LNCaP clone FGC (cell line): ENCODE results near the gene SUSD3.

ENCODE experiments used
- DNase-seq: peaks from one replicate; pipeline ENCODE4 v3.0.0-alpha.2; 2011; ENCODE audit warnings: low read depth
- H3K4me3 ChIP-seq: 2 replicates; pipeline ENCODE4 v1.5.1; 2011; ENCODE audit warnings: mild to moderate bottlenecking, low read depth, low read length, control low read depth
- CTCF ChIP-seq: IDR thresholded peaks from 2 replicates; pipeline ENCODE4 v1.5.1; 2012; ENCODE audit warnings: mild to moderate bottlenecking; ENCODE audit not compliant: control insufficient read depth, insufficient read depth; ENCODE audit errors: extremely low read depth

Gene SUSD3

GRCh38 chr9:93041108-93041802, 17.2 kb upstream of the SUSD3 start:
- TF ChIP-seq CTCF: no peak
- no peak for DNase-seq

GRCh38 chr9:93043122-93043521, 15.4 kb upstream of the SUSD3 start:
- no peak for TF ChIP-seq CTCF
- H3K4me3 ChIP-seq: no peak overlapping the region
- DNase-seq: no peak

More at GRCh38 chr9:93041108-93041802, 17.2 kb upstream of the SUSD3 start:
- no peak overlapping the region for H3K4me3 ChIP-seq

- DNase-seq: no peak
- H3K4me3 ChIP-seq: no peak overlapping the region
- no peak for TF ChIP-seq CTCF
These were observed 13.0 kb upstream of the SUSD3 start for GRCh38 chr9:93045521-93045920.

GRCh38 chr9:93048566-93049448, 9.7 kb upstream of the SUSD3 start:
- no peak overlapping the region for H3K4me3 ChIP-seq
- no peak for TF ChIP-seq CTCF

GRCh38 chr9:93049491-93049890, 9.0 kb upstream of the SUSD3 start:
- no peak overlapping the region for H3K4me3 ChIP-seq
- TF ChIP-seq CTCF: no peak
- DNase-seq: no peak

More at GRCh38 chr9:93048566-93049448, 9.7 kb upstream of the SUSD3 start:
- DNase-seq: no peak

DNA sequence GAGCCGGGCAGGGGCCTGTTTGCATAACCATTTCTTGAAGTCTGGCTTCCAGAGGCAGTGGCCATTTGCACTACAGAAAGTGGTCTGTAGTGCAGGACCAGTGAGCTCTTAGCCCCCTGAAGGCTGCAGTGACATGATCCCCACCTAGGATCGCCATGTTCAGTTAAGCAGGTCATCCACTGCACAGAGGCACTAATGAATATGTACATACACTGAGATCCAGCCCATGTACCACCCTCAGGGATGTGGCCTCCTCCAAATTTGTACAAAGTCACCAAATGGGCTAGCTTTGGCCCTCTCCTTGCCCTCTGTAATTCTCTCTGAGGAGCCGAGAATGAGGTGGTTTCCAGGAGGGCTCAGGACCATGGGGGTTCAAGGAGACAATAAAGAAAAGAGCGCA, 8.3 kb upstream of the SUSD3 start:
- DNase-seq: no peak
- no peak overlapping the region for H3K4me3 ChIP-seq
- TF ChIP-seq CTCF: no peak
